GM18873 (cell line): ENCODE measurements around the gene LRSAM1.

Experiments used
- ATAC-seq: cut with Tn5 transposase; IDR thresholded peaks from one replicate; pipeline ENCODE4 v1.9.1; 2021; ENCODE audit warnings: mild to moderate bottlenecking, moderate library complexity, moderate number of reproducible peaks; ENCODE audit not compliant: unreplicated experiment, low FRiP score

Gene LRSAM1

DNA sequence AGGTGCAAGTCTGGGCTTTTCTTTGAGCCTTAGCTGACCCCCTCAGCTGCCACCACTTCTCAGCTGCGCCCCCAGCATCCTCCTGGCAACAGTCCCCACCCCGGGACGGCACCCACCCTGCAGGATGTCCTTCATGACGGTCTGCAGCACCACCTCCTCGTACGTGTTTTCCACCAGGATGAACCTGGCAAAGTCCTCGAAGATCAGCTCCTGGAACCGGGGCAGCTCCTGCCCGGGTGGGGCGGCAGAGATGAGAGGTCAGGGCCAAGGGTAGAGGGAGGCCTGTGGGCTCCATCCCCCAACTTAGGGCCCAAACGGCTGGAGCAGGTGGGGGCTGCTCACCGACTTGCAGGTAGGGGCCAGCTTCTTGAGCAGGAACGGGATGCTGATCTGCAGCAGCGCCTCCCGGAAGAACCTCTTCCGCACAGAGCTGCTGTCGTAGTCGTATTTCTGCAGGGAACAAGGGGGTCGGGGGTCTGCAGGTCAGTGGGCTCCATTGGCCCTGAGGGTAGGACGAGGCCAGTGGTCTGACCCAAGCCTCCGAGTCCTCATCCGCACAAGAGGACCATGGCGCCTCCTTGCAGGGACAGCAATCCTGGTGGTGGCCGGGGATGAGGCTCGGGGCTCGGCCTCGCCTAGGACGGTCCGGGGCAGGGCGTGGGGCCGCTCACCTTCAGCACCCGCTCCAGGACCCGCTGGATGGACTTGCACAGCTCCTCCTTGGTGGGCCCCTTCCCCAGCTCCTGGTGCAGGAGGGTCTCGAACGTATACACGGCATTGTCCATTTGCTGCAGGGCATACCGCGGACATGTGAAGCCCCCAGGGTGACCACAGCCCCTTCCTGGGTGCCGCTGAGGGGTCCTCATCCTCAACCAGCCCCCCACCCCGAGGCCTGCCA, 56.7 kb downstream of the LRSAM1 start:
- no peak for ATAC-seq

DNA sequence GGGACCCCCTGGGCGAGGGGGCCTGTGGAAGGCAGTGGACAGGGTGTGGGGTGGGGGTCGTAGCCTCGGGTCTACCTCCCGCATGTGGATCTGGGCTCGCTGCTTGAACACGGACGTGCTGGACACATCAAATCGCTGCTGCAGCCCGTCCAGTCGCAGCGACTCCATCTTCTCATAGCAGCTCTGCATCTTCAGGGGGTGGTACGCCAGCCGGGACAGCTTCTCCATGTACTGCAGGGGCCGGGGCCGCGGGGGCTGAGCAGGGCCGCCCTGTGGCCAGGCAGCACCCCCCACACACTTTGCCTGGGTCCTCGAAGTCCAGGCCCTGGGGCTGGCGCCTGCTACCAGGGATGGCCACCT, 57.6 kb downstream of the LRSAM1 start:
- no peak for ATAC-seq

DNA sequence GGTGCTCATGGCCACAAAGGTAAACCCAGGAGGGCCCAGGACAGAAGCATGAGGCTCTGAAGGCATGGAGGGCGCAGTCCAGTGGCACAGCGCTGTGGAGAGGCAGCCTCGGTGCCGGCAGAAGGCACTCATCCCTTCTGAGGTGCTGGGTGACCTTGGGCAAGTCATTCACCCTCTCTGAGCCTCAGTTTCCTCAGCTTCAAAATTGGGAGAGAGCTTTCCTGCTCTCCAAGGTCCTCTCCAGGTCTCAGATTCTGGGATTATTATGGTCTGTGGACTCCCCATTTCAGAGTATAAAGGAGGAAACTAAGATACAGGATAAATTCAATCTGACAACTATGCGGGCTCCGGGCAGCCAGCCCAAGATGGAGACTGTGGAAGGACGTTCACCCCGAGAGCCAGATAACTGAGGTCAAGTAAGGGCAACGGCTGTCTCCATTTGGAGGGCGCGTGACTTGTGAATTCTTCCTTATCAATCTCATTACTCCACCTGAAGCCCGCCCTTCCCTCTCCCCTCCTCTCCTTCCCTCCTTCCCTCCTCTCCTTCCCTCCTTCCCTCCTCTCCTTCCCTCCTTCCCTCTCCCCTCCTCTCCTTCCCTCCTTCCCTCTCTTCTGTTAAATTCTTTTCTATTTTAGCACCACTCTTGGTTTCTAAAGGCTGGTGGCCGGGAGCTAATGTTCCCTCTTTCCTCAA, 58.1 kb downstream of the LRSAM1 start:
- no peak for ATAC-seq

DNA sequence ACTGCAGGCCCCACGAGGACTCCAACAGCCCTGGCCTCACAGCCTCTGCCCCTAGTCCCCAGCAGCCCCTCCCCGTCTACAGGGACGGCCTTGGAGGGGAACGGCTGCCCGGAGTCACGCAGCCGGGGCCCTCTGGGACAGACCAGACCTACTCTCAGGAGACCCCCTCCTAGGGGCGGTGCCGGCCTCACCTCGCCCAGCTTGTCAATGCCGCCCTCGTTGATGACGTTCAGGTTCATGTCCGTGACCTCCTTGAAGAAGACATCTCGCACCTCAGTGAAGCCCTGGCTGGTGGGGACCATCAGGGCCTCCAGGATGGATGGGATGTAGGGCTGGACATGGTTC, 58.6 kb downstream of the LRSAM1 start:
- no peak for ATAC-seq

DNA sequence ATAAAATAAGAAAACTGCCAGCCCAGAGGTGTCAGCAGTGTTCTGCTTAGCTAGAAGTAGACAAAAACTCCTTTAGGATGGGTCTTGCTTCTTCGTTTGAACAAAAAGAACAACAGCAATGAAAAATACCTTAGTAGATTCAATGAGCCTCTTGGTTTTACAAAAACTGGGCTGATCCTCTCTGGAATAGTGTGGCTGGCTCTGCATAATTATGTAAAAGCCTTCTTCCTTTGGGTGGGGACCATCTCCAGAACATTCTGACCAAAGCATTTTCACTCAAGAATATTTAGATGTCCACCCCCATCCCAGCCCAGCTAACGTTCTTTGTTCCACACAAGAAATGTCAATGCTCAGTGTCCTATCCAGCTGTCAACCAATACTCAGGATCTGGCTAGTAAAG, 63.2 kb downstream of the LRSAM1 start:
- no peak for ATAC-seq

DNA sequence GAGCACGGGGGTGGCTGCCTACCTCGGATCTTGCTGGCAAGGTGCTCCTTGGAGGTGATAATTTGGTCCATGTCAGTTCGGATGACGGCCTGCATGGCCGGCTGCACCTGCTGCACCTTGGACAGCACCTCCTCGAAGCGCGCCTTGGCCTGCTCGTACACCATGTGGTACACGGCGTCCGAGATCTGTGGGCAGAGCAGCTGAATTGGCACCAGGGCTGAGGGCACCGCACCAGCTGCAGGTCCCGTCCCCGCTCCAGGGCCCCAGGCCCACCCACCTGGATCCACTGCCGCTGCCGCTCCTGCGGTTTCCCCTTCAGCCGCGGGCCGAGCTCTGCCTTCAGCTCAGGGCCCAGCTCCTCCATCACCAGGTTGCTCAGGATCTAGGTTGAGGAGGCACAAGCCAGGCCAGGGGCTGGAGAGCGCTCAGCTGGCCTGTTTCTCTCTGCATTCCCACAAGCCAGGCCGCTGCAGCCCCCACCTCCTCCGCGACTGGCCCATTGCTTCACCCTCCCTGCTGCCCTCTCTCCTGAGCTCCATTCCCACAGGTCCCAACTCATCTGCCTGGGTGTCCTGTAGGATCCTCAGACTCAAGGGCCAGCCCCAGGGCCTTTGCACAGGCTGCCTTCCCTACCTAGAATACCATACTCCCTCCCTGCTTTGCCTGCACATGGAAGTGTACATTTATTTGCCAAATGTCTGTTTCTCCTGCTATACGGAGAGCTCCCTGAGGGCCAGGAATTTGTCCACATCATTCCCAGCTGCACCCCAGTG, 65.7 kb downstream of the LRSAM1 start:
- ATAC-seq = no peak

DNA sequence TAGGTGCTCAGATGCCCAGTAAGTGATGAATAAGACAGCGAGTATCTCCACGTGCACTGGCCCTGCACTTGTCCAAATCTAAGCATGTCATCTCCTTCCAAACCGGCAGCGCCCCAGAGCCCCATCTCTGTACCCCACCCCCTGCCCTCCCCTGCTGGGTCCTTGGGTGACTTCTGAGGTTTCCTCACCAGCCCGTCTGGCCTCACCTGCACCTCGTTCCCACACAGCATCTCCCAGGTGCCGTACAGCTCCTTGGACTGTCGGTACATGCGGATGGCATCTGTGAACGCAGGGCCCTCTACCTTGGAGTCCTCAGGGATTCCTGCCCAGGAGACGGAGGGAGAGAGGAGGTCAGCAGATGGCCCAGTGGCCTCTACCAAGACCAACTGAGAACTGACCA, 66.3 kb downstream of the LRSAM1 start:
- no peak for ATAC-seq

DNA sequence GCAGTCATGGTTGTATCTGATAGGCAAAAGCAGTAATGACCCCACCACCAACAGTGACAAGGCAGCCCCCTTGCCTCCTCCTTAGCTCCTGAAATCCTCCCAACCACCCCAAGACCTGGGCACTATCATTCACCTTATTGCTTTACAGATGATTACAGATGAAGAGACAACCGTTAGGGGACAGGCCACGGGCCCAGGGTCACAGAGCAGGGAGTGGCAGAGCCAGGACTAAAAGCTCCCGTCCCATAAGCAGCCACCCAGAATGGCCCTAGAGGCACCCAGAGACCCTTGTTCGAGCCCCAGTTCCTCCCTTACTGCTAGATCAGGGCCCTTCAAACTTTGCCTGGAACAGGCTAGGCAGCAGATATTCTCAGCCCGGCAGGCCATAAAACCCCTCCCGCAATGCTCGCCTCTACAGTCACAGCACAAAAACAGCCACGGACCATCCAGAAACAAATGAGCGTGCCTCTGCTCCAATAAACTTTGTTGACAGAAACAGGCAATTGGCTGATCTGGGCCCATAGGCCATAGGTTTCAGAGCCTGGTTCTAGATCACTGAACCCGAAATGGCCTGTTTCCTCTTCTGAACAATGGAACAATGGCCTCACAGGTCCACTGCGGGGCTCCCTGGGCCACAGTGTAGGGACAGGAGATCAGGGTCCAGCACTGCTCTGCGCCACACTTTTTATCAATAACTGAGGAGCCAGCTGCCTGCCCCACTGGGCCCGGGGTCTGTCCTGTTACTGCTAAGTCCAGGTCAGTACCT, 67.0 kb downstream of the LRSAM1 start:
- no peak for ATAC-seq

DNA sequence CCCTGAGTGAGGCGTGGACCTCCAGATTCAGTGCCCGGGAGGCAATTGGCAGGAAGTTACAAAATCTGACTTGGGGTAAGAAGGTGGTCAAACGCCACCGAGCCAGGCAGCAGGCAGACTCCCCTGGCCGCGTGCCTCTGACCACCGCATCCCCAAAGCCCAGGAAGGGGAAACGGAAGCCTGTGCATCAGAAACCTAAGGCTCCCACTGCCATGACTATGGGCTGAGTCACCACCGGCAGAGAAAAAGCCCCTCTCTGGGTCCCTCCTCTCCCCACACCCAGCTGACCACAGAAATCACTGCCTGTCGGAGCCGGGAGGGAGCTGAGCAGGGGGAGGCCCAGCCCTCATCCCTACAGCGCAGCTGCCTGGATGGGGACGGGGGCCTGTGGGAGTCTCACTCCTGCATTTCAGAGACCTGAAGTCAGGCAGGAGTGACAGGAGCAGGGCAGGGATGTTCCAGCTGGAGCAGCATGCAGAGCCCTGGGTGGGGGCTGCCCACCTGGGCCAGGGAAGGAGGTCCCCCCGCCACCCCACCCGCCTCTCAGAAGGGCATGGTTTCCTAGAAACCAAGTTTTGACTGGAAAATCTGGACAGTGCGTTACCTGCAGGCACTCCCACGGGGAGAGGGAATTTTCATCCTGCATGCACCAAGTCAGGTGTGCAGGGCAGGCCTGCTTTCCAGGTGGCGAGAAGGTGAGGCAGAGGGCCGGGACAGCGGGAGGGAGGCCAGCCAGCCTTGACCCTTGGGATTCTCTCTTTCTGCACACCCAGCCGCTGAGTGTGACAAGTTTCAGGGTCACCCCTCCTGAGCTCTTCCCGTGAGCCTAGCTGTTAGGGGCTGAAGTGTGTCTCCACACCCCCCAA, 68.2 kb downstream of the LRSAM1 start:
- no peak for ATAC-seq

DNA sequence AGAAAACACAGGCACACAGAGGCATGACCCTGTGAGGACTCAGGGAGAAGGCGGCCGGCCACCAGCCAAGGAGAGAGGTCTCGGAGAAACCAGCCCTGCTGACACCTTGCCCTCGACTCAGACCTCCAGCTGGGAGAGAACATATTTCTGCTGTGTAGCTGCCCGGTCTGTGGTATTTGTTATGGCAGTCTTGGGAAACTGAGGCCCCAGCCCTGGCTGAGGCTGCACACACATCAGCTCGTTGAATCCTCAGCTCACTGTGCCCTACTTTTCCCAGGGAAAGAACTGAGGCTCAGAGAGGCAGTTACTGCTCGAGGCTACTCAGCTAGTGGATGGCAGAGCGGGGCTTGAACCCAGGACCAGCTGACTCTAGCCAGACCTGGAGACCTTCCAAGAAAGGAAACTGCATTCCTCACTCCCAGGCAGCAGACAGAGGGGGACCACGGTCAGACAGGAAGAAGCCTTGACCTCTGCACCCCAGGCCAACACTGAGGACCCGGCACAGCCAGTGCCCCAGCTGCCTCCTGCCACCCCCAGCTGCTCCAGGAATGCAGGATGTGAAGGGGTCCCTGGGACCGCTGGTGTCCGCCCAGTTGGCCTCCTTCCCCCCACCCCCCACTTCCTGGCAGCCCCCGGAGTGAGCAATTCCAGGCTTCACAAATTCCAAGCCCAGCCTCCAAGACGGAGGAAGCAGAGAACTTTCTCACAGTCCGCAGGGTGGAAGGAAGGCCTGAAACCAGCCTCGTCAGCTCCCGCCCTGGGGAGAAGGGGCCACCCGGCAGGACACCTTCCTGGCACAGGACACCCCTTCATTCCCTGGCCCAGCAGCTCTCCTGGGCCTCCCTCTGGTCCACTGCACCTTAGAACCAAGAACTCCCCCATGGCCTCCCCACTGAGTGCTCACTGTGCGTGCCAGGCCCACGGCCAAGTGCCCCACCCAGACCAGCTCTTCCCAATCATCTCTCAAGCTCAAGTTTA, 69.9 kb downstream of the LRSAM1 start:
- ATAC-seq = no peak

DNA sequence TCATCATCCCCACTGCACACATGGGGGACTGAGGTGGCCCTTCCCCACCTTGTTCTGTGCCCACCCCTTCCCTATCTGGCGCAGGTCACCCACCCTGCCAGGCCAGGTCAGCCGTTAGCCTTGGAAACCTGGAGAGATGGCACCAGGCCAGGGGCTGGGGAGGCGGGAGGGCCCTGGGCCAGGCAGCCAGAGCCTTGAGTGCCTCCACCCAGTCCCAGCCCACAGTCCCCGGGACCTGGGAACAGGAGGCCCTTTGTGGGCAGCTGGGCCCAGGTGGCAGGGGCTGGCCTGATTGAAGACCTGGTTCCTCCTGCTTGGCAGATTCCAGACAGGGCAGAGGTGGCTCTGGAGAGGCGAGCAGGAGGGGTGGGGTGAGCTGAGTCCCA, 70.6 kb downstream of the LRSAM1 start:
- no peak for ATAC-seq

DNA sequence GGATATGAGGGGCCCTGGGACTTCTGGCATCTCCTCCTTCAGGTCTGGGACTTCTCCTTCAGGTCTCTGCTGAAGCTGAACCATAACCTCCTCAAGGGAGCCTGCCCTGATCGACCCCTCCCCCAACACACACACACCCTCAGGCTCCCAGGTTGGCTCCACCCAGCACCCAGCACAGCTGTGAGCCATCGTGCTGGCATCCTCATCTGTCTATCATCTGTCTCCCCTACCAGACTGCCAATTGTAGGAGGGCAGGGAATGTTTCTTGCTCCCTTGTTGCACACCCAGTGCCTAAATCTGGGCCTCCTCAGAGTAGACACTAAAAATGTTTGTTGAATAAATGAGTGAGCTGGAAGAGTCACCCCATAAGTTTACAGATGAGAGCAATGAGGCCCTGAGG, 71.4 kb downstream of the LRSAM1 start:
- ATAC-seq = no peak

DNA sequence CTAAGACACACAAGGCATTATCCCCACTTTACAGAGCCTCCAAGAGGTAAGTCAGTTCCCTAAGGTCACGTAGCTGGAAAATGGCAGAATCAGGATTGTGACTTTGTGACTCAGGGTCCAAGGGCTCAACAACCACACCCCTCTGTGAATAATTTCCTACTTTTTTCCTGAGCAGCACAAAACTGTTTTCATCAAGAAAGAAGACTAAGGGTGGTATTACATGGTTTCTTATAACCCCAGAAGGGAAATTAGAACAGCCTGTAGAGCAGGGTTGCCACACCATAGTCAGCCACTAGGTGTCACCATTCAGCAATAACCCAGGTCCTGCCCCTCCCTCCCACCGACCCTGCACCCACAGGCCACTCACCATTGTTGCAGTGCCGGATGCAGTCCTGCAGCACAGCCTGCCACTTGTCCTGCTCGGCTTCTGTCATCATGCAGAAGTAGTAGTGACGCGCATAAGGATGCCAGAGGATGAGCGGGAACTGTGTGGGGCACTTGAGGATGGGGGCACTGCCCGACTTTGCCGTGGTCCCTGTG, 72.1 kb downstream of the LRSAM1 start:
- ATAC-seq = no peak

DNA sequence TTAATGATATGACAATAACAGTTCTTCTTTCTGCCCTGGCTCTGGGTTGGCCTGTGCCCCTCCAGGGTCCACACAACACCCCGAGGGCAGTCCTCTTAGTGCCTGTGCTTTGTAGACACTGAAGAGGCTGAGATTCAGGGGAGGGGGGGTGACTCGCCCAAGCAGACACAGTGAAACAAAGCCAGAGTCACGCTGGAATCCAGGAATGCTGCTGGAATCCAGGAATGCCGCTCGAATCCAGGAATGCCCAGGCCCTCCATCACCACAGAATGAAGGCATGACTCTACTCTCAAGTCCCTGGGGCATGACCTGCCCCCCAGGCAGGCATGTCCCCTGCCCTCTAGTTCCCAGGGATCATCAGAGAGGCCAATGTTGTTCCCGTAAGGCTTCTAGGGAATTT, 73.1 kb downstream of the LRSAM1 start:
- ATAC-seq = no peak

DNA sequence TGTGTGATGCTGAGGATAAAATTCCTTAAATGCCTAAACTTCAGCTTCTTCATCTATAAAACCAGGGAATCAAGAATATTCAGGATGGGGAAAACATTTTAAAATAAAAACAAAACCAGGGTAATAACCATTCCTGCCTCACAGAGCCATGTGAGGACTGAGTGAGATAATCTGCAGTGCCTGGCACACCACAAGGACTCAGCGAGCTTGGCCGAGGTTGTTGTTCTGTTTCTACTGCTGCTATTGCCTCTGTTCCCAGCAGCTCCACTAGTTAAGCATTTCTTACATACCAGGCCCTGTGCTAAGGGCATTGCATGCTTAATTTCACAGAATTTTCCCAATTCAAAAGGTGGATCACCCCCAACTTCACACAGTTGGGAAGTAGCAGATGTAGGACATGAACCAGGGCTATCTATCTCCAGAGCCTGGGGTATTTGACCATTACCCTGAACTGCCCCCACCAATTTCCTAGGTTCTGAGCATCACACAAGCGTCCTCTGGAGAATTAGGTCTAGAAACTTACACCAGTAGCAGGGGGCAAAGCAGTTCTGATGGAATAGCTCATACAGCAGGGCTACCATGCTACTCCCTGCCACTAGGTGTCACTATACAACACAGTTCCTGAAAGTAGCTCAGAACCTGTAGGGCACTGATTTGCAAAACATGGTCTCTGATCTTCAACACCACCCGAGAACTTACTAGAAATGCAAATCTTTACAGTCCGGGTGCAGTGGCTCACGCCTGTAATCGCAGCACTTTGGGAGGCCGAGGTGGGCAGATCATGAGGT, 74.3 kb downstream of the LRSAM1 start:
- no peak for ATAC-seq

DNA sequence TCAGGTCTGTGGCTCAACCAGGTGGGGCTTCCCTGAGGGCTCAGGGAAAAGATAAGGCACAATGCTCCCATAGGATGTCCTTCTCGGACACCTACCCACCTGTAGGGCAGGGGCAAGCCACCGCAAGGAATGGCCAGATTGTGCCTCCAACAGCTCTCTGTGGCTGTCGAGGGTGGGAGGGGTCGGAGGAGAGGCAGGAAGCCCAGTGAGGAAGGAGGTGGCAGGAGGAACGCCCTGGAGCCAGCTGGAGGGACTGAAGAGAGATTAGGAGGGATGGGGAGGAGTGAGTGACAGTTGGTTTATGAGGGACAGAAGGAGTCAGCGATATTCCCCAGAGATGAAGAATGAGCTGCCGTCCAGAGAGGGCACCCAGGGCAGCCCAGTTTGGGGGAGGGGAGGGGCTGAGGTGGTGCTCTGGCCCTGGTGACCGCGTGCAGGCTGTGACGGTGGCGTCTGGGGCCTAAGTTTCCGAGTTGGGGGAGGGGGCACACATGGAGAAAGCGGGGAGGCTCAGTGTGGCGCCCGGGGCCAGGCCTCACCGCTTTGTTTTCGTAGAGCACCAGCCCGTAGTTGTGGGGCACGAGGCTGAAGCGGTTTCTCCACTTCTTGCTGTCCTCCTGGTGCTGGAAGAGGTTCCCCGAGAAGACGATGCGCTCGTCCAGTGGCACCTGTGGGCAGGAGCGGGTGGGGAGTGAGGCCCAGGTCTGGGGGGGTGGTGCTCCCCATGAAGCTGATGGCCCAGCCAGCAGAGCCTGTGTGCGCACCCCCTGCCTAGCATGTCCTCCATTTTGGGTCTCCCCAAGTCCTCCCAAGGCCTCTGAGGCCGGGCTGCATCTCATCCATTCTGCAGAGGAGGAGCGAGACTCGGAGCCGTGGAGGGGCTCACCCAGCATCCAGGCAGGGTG, 75.6 kb downstream of the LRSAM1 start:
- ATAC-seq = no peak
